ENCODE results near the gene IFT25. TPM values are rescaled to one million over a fixed set of nuclear protein-coding genes. Genes with fewer than 3 reads are reported as not detected.

The IFT25 gene
- total RNA-seq, 1 donor = 5.9 TPM

DNA sequence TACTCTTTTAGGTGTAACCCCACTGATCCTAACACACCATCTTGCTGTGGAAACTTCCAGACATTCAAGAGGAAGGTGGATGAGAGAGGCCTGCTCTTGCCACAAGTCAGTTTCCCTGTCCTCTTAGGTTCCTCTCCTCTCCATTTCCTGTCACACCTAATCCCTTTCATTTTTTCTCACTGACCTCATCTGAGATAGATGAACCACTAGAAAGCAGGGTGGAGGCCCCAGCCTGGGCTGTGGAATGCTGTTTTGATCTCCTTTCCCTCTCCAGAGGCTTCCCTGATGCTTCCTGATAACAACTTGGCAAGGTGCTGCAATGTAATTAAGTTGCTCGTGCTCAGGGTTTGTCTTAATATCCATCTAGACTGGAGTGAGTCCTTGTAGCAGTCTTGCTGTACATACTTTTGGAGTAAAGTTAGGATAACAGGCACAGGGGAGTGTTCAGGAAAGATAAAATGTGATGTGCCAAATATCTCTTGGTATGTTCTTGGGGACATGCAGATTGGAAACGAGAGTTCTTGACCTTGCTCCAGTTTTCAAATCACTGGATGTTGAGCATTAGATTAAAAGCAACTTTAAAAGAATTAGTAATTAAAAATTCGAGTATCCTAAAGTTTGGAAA is 11.8 kb upstream of the IFT25 start:
- DNase-seq (ENCODE audit: low read depth in 2 of 3, low spot score in 2 of 3) = no peak

DNA sequence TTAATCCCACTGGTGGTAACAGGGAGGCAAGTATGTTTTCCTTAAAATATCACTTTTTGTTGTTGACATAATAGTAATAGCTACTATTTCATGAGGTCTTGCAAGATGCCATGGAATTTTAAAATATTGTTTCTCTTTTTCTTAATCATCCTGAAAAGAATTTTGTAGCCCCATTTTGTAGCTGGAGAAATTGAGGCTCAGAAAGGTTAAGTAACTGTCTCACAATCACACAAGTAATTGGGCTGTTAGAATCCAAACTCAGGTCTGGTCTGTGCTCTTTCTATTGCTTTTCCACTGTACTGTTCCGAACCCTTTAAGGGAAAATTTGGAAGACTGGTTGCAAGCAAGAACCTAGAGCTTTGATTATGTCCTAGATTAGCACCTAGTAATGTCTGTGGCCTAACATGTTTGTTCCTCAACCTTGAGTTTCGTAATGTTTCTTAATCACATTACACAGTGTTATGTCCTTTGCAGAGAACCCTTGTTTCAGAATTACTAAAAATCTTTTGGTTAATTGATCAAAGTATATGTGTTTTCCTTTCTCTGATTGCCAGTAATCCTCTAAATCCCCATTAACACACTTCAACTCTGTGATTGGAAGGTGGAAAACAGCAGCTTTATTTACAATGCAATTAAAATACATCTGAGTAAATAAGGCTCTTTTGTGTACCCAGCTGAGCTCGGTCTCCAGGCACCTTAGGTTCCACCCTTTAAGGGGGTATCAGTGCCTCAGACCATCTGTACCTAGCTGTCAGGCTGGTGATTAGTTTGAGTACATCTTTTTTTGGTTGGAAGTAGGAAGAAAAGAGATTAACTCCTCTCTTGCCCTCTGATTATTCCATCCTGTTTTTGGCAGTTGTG is 11.0 kb upstream of the IFT25 start:
- no peak for DNase-seq (ENCODE audit: low read depth in 2 of 3, low spot score in 2 of 3)

DNA sequence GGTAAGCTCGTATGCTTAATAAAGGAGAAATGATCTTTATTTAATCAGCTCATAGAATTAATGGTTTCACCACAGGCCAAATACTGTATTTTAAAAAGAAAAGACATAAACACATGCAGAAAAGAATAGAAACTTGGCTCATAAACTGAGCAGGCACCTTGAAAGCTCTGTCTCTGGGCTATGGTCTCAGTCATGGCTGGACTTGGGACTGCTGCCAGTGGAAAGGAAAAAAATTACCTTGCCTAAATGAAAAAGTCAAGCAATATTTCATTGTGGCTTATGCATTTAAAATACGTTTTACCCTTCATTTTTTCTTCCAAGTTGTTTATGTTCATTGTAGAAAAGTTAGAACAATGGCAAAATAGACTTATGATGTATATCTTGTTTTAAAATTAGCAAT is 8.6 kb upstream of the IFT25 start:
- DNase-seq (ENCODE audit: low read depth in 2 of 3, low spot score in 2 of 3) = no peak

DNA sequence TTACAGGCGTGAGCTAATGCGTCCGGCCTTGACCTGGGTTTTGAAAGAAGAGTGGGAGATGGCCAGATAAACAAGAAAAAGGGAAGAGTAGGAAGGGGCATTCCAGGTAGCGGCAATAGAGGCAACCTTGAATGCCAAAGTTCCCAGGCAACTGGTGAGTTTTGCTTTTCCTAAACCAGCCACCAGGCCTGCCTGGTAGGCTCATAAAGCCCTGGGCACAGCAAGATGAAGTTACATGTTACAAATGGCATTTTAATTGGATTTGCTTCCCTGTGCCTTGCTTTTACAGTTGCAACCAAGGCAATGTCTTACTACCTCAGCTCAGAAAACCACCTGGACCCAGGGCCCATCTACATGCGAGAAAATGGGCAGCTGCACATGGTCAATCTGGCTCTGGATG is 6.2 kb upstream of the IFT25 start:
- DNase-seq (ENCODE audit: low read depth in 2 of 3, low spot score in 2 of 3) = no peak

DNA sequence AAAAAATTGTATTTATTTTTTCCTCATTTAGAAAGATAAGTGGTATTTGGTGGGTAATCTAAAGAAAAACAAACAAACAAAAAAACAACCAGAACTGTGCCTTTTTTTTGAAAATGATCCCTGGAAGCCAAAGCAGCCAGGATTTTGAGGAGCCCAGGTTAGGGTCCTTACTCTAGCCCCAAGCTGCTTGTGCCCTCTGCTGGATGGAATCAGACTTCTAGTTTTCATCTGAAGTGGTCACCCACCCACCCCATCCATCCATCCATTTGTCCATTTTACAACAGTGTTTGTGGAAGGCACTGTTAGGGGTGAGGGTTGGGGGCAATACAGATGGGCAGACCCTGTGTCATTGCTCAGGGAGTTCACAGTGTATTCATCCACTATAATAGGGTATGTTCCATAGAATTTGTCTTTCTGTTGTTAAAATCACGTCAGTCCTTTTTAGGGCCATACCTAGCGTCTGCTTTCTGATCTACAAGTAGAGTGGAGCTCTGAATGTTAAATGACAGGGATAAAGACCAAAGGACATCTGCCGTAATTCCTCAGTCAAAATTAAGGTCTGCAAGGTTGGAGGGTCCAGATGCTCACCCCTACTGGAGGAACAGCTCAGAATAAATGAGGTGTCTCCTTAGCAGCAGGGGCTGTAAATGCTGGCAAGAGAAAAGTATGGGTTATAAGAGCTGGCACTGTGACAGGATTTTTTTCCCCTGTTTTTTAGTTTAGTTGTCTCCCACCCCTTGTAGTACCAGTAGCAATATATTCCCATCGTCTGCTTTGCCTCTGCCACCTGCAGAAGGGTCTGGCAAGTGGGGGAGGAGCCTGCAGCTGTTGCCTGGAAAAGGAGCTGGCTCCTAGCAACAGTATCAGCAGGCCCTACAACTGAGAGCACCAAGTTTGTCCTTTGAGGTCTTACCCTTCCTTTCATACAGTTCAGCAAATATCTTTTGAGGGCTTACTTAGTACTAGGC is 3.8 kb upstream of the IFT25 start:
- peak in 2 of 3 donors; percentile 51 to 74 for DNase-seq (ENCODE audit: low read depth in 2 of 3, low spot score in 2 of 3)

DNA sequence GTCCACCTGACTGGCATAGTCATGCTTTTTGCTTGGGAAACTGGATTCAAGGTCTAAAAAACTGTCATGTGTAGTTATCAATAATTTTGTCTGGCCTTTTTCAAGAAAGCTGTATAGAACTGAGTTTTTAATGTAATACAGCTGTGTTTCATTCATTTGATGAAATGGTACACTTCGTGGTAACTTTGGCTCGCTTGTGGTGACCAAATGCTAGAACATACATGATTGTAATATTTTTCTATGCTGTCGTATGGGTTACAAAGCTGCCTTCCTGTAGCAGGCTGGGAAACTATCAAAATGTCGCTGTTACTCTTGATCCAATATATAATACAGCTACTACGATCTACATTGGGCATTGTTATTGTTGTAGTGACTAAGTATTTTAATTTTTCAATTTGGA is 2.8 kb upstream of the IFT25 start:
- DNase-seq (ENCODE audit: low read depth in 2 of 3, low spot score in 2 of 3) = no peak

DNA sequence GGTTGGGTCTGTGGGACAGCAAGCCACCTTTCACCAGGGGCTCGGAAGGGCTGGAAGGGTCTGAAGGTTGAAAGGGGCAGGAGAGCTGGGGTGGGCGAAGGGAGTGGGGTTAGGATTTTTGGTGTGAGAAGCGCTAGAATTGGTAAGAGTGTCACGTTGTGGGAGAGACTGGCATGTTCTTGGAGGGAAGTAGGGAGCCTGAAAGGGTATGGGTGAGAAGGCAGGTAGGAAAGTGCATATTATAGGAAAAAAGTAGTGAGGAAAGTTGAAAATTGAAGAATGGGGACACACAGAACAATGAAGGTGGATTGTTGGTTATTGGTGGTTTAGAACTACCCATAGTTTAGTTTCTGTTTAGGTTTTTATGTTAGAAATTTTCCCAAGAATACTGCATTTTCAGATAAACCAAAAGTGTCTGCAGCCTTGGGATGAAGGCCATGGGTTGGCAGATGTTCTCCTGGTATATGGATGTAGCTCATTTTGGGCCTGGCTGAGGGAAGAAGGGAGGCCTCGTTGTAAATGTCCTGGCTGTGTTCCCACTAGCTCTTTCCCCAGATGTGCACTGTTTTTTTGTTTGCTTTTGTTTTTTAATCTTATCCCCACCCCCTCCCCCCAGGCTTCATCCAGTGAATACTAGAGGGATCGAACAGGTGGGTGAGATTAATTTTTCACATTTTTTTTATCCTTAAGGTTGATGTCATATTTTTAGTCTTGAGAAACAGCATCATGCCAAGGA is 1.8 kb upstream of the IFT25 start:
- DNase-seq (ENCODE audit: low read depth in 2 of 3, low spot score in 2 of 3) = no peak

DNA sequence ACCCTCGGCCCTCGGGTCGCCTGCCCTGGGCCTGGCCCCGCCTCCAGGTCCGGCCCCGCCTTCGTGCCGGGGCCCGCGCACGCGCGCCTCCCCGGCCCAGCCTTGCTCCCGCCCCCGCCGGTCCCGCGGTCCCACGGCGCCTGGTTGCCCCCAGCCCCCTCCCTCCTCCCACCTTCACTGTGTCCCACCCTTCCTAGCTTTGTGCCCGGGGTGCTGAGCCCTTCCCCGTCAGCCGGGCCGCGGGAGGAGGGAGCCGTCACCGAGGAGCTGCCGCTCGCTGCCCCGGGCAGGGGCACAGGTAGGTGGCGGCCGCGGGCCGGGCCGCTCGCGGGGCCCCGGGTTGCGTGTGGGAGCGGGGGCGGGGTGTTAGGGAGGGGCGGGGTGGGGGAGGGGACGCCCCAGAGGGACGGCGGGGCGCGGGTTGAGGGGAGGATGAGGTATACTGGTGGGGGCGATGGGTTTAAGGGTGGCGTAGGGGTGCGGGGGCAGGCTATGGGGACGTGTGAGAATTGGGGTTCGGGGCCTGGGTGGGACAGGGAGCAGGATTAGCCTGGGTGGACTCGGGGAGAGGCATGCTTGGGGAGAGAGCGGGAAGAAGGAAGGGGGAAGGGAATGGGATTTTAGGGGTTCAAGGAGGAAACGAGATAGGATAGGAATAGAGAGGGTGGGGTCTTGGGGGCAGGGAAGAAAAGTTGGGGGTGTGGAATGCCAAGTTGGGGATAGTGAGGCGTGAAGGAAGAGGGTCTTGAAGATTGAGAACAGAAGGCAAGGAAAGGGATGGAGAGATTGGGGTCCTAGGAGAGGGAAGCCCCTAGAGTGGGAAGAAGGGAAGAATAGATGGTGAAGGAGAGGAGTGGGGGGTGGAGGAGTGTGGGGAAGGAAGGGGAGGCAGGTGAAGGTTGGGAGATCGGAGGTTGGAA is 1.0 kb upstream of the IFT25 start, which contains the start of gene LRRC42:
Gene LRRC42 (plus strand): TSS at position 99 of the 920 bp plus-strand sequence. CDS start 5,650 bp downstream, outside the sequence.
- DNase-seq (ENCODE audit: low read depth in 2 of 3, low spot score in 2 of 3) = no peak

DNA sequence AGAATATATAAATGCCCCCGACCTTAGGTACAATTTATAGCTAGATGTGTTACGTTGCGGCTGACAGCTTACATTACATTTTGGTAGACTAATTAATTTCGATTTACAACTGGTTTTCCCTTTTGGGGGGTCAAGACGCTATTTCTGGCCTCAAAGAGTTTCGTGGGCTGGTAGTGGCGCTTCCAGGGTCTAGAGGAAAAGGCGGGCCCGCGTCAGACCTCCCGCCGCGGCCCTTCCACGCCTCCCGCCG is 391 bp downstream of the IFT25 start:
- DNase-seq (ENCODE audit: low read depth in 2 of 3, low spot score in 2 of 3) = no peak

DNA sequence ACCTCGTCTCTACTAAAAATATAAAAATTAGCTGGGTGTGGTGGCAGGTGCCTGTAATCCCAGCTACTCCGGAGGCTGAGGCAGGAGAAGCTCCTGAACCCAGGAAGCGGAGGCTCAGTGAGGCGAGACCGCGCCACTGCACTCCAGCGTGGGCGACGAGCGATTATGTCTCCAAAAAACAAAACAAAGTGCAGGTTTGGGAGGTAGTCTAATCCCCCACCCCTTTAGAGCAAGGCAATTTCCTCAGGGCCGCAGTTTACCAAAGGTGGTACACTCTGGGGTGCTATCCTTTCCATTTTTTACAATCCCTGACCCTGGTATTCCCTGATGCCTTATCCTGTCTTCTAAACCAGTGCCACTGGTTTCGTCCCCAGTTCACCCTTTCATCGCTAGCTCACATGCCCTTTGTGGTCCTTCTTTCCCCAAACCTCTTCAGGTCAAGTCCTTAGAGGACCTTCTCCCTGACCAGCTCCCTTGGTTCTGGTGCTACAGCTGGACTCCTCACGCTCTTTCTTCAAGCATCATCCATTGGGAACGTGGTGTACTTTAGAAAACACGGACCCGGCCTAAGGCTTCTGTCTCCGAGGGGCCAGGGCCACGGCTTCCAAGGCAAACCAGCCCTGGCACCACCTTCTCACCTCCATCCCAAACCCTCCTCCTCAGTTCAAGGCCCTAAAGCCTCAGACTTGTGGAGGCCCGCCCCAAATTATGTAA is 873 bp downstream of the IFT25 start:
- DNase-seq (ENCODE audit: low read depth in 2 of 3, low spot score in 2 of 3) = no peak

DNA sequence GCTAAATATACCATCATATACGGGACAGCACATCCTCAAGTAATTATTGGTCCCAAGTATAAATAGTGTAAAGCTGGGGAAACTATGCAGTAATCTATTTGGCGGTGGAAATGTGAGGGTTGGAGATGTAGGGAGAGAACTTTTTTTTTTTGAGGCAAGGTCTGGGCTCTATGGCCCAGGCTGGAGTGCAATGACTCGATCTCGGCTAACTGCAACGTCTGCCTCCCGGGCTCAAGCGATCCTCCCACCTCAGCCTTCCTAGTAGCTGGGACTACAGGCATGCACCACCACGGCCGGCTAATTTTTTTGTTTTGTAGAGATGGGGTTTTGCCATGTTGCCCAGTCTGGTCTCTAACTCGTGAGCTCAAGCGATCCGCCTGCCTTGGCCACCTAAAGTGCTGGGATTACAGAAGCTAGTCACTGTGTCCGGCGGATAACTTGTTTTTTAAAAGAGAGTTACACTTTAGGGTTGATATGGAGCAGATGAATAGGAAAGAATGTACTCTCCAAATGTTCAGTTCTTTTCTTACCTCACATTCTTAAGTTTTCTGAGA is 1.9 kb downstream of the IFT25 start:
- no peak for DNase-seq (ENCODE audit: low read depth in 2 of 3, low spot score in 2 of 3)

DNA sequence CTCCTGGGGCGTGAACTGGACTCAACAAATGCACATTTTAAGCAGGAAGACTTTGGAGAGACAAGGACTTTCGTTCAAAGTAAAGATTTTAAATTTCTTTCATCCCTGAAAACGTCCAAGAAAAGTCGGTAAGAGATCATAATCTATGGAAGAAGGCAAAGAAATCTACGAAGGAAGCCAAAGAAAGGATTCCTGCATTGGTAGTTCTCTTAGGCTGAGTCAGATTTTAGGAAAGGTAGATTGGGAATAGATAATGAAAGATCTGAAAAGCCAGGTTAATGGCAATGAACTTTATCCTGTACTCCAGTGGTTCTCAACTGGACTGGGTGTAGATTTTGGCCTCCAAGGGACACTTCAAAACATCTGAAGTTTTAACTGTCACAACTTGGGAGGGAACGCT is 2.4 kb downstream of the IFT25 start:
- no peak for DNase-seq (ENCODE audit: low read depth in 2 of 3, low spot score in 2 of 3)

DNA sequence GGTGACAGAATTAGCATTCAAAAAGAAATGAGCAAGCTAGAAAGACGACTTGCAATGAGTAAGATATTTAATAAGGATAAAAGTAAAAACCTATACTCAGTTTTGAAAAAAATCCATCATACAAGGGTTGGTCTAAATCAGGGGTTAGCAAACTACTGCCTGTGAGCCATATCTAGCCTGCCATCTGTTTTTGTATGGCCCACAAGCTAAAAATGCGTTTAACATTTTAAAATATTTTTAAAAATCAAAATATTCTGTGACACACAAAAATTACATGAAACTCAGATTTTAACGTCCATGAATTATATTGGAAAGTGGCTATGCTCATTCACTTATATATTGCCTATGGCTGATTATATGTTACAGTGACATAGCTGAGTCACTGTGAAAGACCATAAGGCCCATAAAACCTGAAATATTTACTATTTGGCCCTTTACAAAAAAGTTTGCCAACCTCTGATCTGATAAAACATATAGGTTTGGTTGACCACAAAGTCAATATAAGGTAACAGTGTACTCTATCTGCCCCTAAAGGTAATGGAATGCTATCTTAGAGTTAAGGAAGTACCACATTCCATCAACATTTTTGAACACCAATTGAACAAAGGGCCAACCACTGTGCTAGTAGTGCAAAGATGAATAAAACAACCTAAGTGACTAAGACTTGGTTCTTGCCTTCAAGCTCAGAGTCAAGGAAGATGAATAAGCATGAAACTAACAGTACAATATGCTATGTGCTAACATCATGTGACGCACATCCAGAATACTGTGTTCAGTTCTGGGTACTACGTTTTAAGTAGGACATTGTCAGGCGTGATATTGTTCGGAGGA is 3.2 kb downstream of the IFT25 start:
- no peak for DNase-seq (ENCODE audit: low read depth in 2 of 3, low spot score in 2 of 3)

DNA sequence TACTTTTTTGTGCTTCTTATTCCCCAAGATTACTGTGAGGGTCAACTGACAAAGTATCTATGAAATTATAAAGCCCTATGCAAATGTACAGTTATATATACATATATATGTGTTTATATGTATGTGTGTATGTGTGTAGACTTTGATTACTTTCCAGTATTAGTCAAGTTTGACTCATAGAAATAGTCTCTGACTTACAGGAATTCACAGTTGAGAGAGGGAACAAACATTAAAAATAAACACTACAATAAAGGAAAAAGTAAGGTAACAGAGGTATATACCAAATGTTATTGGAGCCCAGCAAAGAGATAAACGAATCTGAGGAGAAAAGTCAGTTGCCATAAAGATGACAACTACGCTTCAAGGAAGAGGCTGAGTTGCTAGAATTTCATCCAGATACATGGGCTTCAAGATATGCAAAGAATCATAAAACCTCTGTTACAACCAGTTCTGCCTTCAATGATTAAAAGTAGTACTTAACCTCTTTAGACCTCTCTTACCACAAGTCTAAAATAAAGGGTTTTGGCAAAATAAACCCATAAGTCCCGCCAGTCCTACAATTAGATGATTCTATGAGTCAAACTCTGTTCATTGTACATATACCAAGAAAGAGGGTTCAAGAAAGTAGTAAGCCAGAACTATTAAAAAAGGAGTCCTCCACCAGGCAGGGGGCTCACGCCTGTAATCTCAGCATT is 7.2 kb downstream of the IFT25 start:
- no peak for DNase-seq (ENCODE audit: low read depth in 2 of 3, low spot score in 2 of 3)

DNA sequence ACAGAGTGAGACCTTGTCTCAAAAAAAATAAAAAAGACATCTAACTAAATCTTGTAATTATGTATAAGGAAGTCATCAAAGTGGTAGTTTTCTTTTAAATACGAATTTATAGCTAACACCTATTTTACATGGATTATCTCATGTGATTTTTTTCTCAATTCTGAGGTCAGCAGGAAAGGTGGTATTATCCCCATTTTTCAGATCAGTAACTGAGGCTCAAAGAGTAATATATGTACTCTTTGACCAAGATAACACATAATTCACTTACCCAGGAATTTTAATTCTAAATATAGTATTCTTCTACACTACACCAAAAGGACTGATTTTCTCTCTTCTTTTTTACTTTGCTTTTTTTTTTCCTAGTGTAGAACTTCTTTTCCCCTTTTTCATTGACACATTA is 9.1 kb downstream of the IFT25 start:
- no peak for DNase-seq (ENCODE audit: low read depth in 2 of 3, low spot score in 2 of 3)

DNA sequence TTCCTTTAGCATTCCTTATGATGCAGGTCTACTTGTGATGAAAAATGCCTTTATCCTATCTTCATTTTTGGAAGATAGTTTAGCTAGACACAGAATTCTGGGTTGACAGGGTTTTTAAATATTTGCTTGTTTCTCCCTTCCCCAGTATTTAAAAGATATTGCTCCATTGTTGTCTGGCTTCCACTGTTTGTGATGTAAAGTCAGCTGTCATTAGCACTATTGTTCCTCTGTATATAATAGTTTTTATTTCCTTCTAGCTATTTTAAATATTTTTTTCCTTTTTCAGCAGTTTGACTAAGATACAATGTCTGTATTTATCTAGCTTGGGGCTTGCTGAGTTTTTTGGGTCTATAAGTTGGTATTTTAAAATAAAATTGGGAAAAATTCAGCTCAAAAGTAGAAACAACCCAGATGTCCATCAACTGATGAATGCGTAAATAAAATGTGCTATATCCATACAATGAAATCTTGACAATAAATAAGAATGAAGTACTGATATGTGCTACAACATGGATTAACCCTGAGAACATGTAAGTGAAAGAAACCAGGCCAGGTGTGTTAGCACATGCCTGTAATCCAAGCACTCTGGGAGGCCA is 11.2 kb downstream of the IFT25 start:
- peak in 1 of 3 donors; percentile 44 for DNase-seq (ENCODE audit: low read depth in 2 of 3, low spot score in 2 of 3)

DNA sequence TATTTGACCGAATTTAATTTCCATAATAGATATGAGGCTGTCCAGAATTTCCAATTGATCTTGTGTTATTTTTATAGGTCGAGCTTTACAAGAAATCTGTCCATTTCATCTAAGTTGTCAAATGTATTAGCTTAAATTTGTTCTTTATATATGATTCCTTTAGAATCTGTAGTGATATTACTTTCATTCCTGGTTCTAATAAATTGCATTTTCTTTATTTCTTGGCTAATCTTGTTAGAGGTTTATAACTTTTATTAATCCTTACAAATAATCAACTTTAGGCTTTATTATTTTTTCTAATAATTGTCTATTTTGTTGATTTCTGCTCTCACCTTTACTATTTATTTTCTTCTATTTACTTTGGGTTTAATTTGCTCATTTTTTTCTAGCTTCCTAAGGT is 14.0 kb downstream of the IFT25 start:
- no peak for DNase-seq (ENCODE audit: low read depth in 2 of 3, low spot score in 2 of 3)
